ENCODE data around the gene MRPL46. TPM values are rescaled to one million over a fixed set of nuclear protein-coding genes. Genes with fewer than 3 reads are reported as not detected.
A peak's percentile ranks its signal among the peaks of the same experiment; 100 is the strongest.

The MRPL46 gene
- total RNA-seq (2014; rRNA removed; shearing (Covaris generic); ENCODE audit: low replicate concordance), result 41.4 and 49.7 TPM in 2 replicates

DNA sequence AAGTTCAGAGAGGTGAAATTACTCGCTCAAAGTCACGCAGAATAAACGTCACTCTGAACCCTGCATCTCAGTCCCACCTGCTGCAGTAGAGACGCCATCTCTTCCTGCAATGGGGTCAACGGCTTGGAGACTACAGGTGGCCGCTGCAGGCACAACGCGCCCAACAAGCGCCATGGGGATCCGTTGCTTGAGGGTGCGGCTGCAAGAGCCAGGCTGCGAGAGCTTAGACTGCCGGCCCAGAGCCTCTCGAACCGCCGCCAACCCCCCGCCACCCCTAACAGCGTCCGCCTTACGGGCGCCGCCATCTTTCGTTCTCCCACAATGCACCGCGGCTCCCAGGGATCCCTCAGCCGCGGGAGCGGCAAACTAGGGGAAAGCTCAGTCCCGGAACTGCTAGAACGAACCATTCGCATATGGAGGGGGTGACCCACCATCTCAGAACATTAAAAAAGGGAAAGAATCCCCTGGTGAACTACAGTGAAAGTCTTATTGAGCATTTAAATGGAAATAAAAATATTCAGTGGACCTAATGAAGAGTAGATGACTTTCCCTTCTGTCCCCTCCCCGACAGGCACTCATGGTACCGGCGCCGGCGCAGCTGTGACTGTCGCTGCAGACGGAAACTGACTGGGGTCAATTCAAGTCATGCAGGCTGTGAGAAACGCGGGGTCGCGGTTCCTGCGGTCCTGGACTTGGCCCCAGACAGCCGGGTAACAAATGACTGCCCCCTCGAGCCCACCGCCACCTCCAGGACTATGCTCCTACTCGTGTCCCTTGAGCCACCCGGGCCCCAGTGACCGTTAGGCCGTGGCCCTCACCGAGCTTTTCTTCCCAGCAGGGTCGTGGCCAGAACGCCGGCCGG is at the start of gene MRPL46, which contains the start of gene MRPS11:
Gene MRPL46 (minus strand): TSS at position 316 of the 862 bp plus-strand sequence. CDS start 11 bp downstream, at position 305.
Gene MRPS11 (plus strand): TSS at position 636 of the 862 bp plus-strand sequence. CDS start 10 bp downstream, at position 646.
- peak; percentile 89 for DNase-seq
- no peaks in the 10 kb centered on the region for H3K27me3 ChIP-seq
- no peaks in the 10 kb centered on the region for H3K9me3 ChIP-seq
- H3K36me3 ChIP-seq, result peaks cover 46% of the 10 kb centered on the region
- peak within 1 kb of the TSS; percentile 82 for H3K4me3 ChIP-seq

DNA sequence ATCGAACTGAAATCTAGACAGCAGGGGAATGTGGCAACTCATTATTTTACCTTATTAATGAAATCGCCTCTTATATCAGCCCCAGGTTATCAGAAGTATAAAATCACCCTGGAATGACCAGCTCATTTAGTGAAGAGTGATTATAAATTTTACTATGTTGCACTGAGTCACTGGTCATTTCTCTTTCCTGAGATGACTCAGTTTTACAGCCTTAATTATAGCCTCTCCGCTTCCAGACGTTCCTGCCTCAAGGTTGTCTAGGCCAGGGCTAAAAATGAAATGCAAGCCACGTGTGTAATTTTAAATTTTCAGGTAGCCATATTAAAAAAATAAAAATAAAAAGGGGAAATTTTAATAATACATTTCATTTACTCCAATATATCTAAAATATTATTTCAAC is 46.0 kb upstream of the MRPL46 start:
- no peaks in the 10 kb centered on the region for H3K9me3 ChIP-seq
- H3K4me3 ChIP-seq, result no peak overlapping the region
- no peaks in the 10 kb centered on the region for H3K27me3 ChIP-seq
- DNase-seq, result no peak
- H3K36me3 ChIP-seq, result peaks cover 3% of the 10 kb centered on the region

DNA sequence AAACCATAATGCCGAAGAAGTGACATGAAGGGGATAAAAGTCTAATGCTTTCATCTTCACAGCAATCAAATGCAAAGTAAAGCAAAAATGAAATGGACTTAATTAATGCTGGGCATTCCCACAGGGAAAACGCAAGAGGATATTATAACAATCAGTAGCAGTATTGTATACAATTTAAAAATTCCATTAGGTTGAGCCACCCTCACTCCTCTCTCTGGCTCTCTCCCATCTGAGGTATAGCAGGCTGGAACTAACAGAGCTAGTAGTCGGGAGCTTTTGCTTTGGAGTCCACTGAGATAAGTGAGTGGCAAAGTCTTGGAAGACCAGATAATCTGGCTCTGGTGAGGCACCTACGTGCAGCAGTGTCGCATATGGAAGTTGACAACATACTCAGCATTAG is 45.4 kb upstream of the MRPL46 start:
- Histone ChIP-seq H3K36me3 (peaks cover 3% of the 10 kb centered on the region), H3K27me3 (no peaks in the 10 kb centered on the region), H3K4me3 (no peak overlapping the region), H3K9me3 (no peaks in the 10 kb centered on the region)
- no peak for DNase-seq

DNA sequence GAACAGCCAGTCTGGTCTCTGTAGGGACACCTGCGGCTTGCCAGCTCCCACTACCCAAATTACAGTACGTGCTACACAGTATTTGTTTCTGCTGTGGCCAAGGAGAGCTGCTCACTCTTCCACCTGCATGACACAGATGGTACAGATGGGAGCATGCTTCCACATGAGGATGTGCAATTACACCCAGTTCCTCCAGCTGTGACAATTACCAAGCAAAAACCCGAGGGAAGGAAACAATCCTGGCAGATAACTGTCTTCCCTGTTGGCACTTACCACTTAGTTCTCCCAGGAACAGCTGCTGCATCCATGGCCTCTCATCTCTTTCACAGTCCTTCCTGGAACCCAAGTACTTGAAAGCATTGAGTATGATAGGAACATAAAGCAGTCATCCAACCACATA is 44.9 kb upstream of the MRPL46 start:
- H3K36me3 ChIP-seq, result peaks cover 3% of the 10 kb centered on the region

DNA sequence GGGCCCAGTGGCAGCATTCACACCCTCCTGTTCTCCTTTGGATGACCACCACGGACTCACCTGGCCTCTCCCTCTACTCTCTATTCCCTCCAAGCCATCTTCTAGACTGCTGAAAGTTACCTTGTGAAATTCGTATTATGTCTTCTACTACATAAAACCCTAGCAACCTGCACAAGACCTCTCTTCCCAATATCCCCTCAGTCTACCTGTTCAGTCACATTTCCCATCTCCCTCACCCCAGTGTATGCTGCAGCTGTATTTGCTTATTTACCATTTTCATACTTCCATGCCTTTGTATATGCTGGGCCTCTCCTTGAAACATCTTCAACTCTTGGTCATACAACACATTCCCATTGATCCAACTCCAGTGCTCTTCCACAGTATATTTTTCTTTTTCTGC is 44.0 kb upstream of the MRPL46 start:
- no peaks in the 10 kb centered on the region for H3K27me3 ChIP-seq
- no peak for DNase-seq
- peaks cover 3% of the 10 kb centered on the region for H3K36me3 ChIP-seq

More for the DNA sequence above, 44.9 kb upstream of the MRPL46 start:
- Histone ChIP-seq H3K9me3 (no peaks in the 10 kb centered on the region), H3K27me3 (no peaks in the 10 kb centered on the region), H3K4me3 (no peak overlapping the region)
- no peak for DNase-seq

DNA sequence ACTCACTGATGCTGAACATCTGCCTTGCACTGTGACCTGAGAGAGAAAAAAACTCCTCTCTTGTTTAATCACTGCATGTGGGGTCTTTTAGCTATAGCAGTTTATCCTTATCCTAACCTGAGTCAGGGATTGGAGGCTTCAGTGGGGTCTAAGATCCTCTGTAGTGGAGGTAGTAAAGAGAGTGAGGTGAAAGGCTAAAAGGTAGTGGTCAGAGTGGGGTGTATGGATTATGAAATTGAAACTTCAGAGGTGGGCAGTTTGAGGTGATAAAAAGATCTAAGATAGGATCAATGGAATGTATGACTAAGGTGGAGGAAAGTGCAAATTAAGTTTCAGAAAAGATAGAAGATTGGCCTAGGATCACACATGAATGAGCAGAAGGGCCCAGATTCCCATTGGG is 42.8 kb upstream of the MRPL46 start:
- H3K4me3 ChIP-seq, result no peak overlapping the region
- H3K9me3 ChIP-seq, result no peaks in the 10 kb centered on the region
- H3K27me3 ChIP-seq, result no peaks in the 10 kb centered on the region
- peaks cover 3% of the 10 kb centered on the region for H3K36me3 ChIP-seq
- no peak for DNase-seq

More for the DNA sequence above, 44.0 kb upstream of the MRPL46 start:
- no peaks in the 10 kb centered on the region for H3K9me3 ChIP-seq
- H3K4me3 ChIP-seq, result no peak overlapping the region

DNA sequence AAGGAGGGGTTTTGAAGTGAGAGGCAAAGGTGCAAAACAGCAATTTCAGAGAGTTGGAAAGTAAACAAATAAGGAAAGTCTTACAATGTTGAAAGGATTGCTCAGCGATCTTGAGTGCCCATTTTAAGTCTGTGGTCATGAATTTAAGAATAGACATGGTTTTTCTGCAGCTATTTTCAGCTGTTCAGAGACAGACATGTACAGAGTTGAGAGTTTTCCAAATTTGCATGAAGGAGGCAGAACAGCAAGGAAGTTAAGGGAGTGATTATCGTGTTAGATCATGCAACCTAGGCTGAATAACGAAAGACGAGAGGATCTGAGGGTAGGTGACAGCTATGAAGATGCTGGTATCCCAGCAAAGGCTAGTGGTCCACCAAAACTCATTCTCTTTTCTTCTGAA is 42.1 kb upstream of the MRPL46 start:
- DNase-seq, result no peak
- no peaks in the 10 kb centered on the region for H3K9me3 ChIP-seq
- H3K27me3 ChIP-seq, result no peaks in the 10 kb centered on the region
- no peak overlapping the region for H3K4me3 ChIP-seq
- H3K36me3 ChIP-seq, result peaks cover 3% of the 10 kb centered on the region

DNA sequence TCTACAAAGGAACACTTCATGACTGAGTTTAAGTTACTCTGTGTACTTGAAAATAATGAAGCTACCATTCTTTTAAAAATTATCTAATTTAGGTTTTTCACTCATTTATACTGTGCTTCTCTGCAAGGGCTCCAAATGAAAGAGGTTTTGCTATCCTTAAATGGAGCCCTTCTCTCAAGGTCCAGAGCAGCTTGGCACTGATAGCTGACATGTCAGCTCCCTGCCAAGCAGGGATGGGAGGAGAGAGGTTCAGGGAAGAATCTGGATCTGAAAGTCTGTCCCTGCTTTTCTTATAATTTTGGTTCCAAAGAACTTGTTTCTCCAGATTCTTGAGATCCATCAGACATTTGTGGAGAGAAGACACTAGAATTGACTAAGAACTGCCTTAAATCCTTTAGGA is 39.4 kb upstream of the MRPL46 start:
- Histone ChIP-seq H3K36me3 (no peaks in the 10 kb centered on the region; the same call in none of the 2 replicates), H3K27me3 (no peaks in the 10 kb centered on the region), H3K4me3 (no peak overlapping the region), H3K9me3 (no peaks in the 10 kb centered on the region)
- DNase-seq, result no peak

DNA sequence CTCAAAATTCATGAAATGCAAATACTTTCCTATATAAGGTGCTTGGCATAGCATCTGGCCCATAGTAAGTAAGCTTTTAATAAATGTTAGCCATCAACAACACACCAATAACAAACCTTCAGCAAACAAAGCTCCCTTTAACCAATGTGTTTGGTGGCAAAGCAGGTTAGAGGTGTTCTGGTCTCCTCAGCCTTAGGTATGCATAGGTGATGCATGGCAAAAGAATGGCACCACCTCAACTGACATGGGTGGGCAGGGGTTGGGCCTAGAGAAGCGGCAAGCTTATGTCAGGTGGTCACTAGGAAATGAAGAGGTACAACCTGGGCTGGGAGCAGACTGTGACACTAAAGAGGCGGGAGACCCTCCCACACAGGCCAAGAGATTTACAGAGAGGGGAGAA is 38.5 kb upstream of the MRPL46 start:
- Histone ChIP-seq H3K9me3 (no peaks in the 10 kb centered on the region), H3K36me3 (no peaks in the 10 kb centered on the region; the same call in 1 of the 2 replicates), H3K27me3 (no peaks in the 10 kb centered on the region), H3K4me3 (no peak overlapping the region)
- DNase-seq, result no peak

DNA sequence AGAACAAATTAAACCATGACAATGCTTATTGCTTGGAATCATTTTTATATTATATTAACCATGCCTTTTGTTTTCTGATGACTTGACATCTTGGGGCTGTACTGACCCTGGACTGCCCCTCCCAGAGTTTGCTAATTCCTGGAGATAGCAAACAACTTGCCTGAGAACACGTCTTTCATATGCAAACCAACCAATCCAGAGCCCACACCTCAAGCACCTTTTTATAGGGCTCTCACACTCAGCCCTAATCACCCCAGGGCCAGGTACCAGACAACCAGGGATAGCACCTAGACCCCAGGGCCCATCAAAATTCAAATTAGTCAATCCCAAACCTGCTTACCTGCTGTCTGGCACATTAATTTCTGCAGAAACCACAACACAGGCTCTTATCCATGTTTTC is 37.3 kb upstream of the MRPL46 start:
- Histone ChIP-seq H3K9me3 (no peaks in the 10 kb centered on the region), H3K4me3 (no peak overlapping the region), H3K27me3 (no peaks in the 10 kb centered on the region), H3K36me3 (no peaks in the 10 kb centered on the region; the same call in 1 of the 2 replicates)
- no peak for DNase-seq

DNA sequence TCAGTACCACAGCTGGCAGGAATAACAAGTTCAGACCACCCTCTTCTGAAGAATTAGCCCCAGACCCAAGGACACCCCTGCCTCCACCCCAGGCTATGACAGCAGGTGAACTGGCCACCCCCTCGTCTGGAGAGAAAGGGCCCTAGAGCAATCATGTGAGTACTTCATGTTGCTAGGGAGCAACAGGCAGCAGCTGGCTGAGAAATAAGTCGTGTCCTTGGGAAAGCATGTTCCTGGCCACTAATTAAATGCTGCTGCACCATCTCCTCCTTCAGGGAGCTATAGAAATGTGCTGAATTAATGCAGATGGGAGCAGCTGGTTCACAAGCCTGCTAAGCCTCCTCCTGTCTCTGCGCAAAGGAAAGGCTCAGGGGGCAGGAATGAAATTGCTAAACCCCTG is 31.8 kb upstream of the MRPL46 start:
- Histone ChIP-seq H3K4me3 (no peak overlapping the region), H3K36me3 (no peaks in the 10 kb centered on the region; the same call in 1 of the 2 replicates), H3K9me3 (no peaks in the 10 kb centered on the region), H3K27me3 (no peaks in the 10 kb centered on the region)
- DNase-seq, result no peak

DNA sequence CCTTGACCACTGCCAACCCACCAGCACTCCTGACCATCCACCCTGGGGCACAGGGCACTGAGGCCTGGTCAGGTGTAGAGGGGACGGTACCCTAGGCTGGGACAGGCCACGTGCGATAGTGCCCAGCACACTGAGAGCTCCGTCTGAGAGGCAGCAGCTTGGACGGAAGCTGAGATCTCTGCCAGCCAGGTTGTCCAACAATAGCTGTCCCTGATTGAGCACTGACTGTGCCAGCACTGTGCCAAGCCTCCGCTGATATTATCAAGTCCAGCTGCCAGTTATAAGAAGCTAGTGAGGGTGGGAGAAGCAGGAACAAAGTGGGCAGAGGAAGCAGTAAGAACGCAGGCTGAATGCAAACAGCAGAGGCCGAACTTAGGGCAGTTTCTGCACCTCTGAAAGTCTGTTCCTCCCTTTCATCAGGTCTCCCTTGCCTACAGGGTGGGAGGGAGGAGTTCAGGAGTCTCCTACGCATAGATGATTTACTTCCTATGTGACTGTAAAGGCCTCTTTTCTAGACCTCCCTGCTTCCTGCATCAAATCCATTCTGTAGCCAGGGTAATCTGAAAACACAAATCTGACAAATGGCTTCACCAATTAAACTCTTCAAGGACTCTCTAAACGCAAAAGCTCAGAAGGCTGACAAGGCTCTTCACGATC is 30.0 kb upstream of the MRPL46 start:
- DNase-seq, result no peak
- Histone ChIP-seq H3K36me3 (no peaks in the 10 kb centered on the region; the same call in 1 of the 2 replicates), H3K27me3 (no peaks in the 10 kb centered on the region), H3K9me3 (no peaks in the 10 kb centered on the region), H3K4me3 (no peak overlapping the region)

DNA sequence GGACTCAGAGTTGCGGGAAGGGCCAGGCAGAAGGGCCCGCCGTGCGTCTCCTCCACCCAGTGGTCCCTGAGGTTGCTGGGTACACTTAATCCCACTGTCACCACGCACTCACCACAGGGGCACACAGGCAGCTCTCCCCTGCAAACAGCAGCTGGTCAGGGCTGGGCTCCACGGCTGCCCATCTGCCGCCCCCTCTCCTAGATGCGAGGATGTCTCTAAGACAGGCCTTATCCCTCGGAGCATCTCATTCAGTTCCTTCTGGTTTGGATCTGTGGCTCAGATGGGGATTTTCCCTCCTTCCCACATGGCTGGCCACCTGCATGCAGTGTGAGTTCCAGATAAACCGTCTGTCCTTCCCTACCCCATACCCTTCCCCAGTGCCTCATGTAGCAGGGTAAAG is 26.7 kb upstream of the MRPL46 start:
- no peaks in the 10 kb centered on the region for H3K36me3 ChIP-seq
- no peaks in the 10 kb centered on the region for H3K27me3 ChIP-seq
- H3K4me3 ChIP-seq, result no peak overlapping the region
- no peak for DNase-seq
- no peaks in the 10 kb centered on the region for H3K9me3 ChIP-seq

DNA sequence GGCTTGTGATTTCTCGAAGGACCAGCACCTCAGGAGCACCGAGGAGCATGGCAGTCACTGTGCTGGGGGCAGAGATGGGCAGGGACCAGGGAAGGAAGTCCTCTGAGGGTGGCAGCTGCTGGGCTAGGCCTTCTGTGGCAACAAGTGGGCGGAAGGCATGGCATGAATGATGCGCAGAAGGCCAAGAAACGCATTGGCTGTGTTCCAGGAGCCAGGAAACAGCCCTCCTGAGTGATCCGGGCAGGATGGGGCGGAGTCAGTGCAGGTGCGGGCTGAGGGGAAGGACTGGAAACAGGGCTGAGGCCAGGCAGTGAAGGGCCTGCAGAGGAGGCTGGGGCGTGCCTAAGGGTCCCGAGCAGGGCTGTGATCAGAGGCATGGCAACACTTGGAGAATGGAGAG is 24.0 kb upstream of the MRPL46 start:
- no peaks in the 10 kb centered on the region for H3K36me3 ChIP-seq
- no peak overlapping the region for H3K4me3 ChIP-seq
- H3K27me3 ChIP-seq, result no peaks in the 10 kb centered on the region
- H3K9me3 ChIP-seq, result no peaks in the 10 kb centered on the region
- DNase-seq, result no peak

DNA sequence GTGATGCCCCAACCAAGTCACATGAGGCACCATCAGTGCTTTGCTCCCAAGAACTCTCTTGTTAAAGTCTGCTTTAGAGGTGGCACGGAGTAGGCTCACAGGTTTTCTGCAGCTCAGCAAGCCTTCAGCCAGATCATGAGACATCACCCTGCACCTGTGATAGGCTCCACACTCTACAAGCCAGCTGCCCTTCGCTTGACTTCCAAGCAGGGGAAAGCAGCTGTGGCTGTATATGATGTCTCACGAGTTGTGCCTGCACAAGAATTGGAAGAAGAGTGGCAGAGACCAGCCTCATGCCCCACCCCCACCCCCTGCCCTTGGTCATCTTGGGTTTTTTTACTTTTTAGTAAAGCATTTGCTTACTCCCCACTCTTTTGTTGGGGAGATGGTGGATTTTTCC is 22.8 kb upstream of the MRPL46 start:
- H3K4me3 ChIP-seq, result no peak overlapping the region
- H3K9me3 ChIP-seq, result no peaks in the 10 kb centered on the region
- no peaks in the 10 kb centered on the region for H3K36me3 ChIP-seq
- DNase-seq, result no peak
- H3K27me3 ChIP-seq, result no peaks in the 10 kb centered on the region

DNA sequence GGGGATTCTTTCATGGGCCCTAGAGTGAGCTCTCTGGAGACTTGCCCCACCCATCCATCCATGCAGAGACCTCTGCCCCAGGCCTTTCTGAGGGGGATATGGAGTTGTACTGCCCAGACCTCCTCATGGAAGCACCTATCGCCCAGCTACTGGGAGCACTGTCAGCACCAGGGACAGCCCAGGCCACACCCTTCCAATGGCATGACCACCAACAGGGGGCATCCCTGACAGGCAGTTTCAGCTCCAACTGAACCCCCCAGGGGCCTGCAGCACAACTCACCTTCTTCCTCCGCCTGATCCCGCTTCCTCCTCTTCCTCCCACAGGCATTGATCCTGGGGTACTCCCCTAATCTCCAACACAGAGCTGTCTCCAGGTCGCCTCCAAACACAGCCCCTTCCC is 22.1 kb upstream of the MRPL46 start:
- DNase-seq, result no peak
- H3K4me3 ChIP-seq, result no peak overlapping the region
- H3K9me3 ChIP-seq, result no peaks in the 10 kb centered on the region
- no peaks in the 10 kb centered on the region for H3K27me3 ChIP-seq
- H3K36me3 ChIP-seq, result no peaks in the 10 kb centered on the region

DNA sequence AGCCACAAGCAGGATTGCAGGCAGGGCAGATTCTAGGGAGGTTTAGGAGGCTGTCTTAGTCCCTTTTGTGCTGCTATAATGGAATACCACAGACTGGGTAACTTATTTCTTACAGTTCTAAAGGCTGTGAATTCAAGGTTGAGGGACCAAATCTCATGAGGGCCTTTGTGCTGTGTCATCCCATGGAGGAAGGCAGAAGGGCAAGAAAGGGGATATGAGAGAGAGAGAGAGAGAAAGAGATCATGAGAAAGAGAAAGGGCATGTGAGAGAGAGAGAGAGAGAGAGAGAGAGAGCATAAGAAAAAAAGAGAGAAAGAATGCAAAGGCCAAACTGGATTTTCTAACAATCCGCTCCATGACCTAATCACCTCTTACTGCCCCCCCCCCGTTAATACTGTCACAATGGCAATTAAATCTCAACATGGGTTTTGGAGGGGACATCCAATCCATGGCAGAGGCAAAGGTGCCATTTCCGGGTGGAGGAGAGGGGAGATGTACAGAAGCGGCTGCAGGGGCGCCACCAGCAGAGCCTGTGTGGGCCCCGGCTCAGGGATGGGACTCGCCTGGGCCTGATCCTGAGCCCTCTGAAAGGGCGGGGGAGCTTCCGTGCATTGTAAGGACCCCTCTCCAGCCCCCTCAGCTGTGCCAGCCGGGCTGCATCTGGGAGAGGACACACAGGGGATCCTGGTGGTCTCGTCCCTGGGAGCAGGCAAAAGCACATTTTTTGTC is 20.8 kb upstream of the MRPL46 start:
- no peaks in the 10 kb centered on the region for H3K36me3 ChIP-seq
- no peaks in the 10 kb centered on the region for H3K27me3 ChIP-seq
- no peak overlapping the region for H3K4me3 ChIP-seq
- no peak for DNase-seq
- H3K9me3 ChIP-seq, result no peaks in the 10 kb centered on the region
